B cell (primary cell): Measurements from ENCODE around the gene PRKRIP1. TPM values are rescaled to one million over a fixed set of nuclear protein-coding genes. Genes with fewer than 3 reads are reported as not detected.

Experiments
- ATAC-seq: fragments of 200-7000 bp; cut with Tn5 transposase; one replicate; pipeline ENCODE4 v1.10.0; 2021; ENCODE audit warnings: low read depth, mild to moderate bottlenecking, moderate number of reproducible peaks, moderate library complexity
- CTCF ChIA-PET: fragments of 350-600 bp; sonication (Branson Sonifier 250); formaldehyde crosslinking; loops from one replicate; lab custom pipeline; 2021; ENCODE audit warnings: antibody characterized with exemption, inconsistent platforms; lab: Charles Lee
- POLR2A ChIA-PET: fragments of 350-600 bp; sonication (Branson Sonifier 250); formaldehyde crosslinking; loops from one replicate; lab custom pipeline; 2021; ENCODE audit warnings: antibody characterized with exemption; lab: Charles Lee
- DNase-seq: peaks from one replicate; pipeline ENCODE4 v3.0.0; 2013
- H2AFZ ChIP-seq: 2 replicates; pipeline ENCODE4 v1.6.1; 2012; ENCODE audit warnings: mild to moderate bottlenecking, low read depth, low read length; ENCODE audit not compliant: insufficient read depth, poor library complexity, severe bottlenecking
- H3K27ac ChIP-seq, 2 donors: 1 replicate in 1 of 2; 2 replicates in 1 of 2; pipeline ENCODE4 v1.5.1; 2012 to 2013; ENCODE audit warnings: low read length in 2 of 2, mild to moderate bottlenecking in 2 of 2, moderate library complexity in 1 of 2
- H3K27me3 ChIP-seq, 4 experiments: fragments of 200-600 bp in 1 of 4; sonication (generic) in 1 of 4; replicated peaks in 1 of 4; 1 replicate in 2 of 4; 2 replicates in 2 of 4; pipeline versions ENCODE4 v1.6.1 to v1.7.0; 2013 to 2016; ENCODE audit warnings: low read length in 3 of 4, mild to moderate bottlenecking in 2 of 4, mixed read lengths in 1 of 4, moderate library complexity in 1 of 4; ENCODE audit not compliant: insufficient read depth in 4 of 4, control insufficient read depth in 3 of 4; ENCODE audit errors: control extremely low read depth in 1 of 4
- H3K36me3 ChIP-seq, 2 experiments: replicated peaks in 1 of 2; 1 replicate in 1 of 2; 2 replicates in 1 of 2; pipeline versions ENCODE4 v1.6.1 to v1.7.1; 2013; ENCODE audit warnings: low read length in 1 of 2; ENCODE audit not compliant: insufficient read depth in 2 of 2, control insufficient read depth in 1 of 2; ENCODE audit errors: control extremely low read depth in 1 of 2, extremely low read depth in 1 of 2
- H3K4me1 ChIP-seq, 2 donors: fragments of 200-600 bp in 1 of 2; sonication (generic) in 1 of 2; 1 replicate in 1 of 2; 2 replicates in 1 of 2; pipeline versions ENCODE4 v1.5.1 to v1.6.1; 2013 to 2017; ENCODE audit warnings: low read length in 2 of 2; ENCODE audit not compliant: control insufficient read depth in 2 of 2, insufficient read depth in 2 of 2
- H3K4me2 ChIP-seq: replicated peaks from 2 replicates; pipeline ENCODE3; 2012; ENCODE audit warnings: mild to moderate bottlenecking, low read depth, low read length; ENCODE audit not compliant: poor library complexity, severe bottlenecking
- H3K4me3 ChIP-seq, 5 experiments: fragments of 200-600 bp in 1 of 5; sonication (generic) in 1 of 5; 1 replicate in 3 of 5; 2 replicates in 2 of 5; pipeline versions ENCODE4 v1.5.1 to v1.7.0; 2011 to 2016; ENCODE audit warnings: low read length in 4 of 5, mild to moderate bottlenecking in 4 of 5, low read depth in 2 of 5, control low read depth in 1 of 5, moderate library complexity in 1 of 5; ENCODE audit not compliant: insufficient read depth in 1 of 5; ENCODE audit errors: control extremely low read depth in 1 of 5, extremely low read depth in 1 of 5
- H3K79me2 ChIP-seq: fragments of 200-600 bp; sonication (generic); one replicate; pipeline ENCODE4 v1.6.0; 2016; ENCODE audit warnings: low read length; ENCODE audit not compliant: control insufficient read depth, insufficient read depth
- H3K9ac ChIP-seq: fragments of 200-600 bp; sonication (generic); 2 replicates; pipeline ENCODE4 v1.6.1; 2017; ENCODE audit warnings: mild to moderate bottlenecking, low read length, moderate library complexity
- H3K9me3 ChIP-seq, 3 donors: one replicate each; pipeline versions ENCODE4 v1.6.1 to v1.7.1; 2013; ENCODE audit warnings: low read length in 2 of 3; ENCODE audit not compliant: control insufficient read depth in 2 of 3, insufficient read depth in 1 of 3; ENCODE audit errors: control extremely low read depth in 1 of 3
- H4K20me1 ChIP-seq: 2 replicates; pipeline ENCODE4 v1.6.0; 2012; ENCODE audit warnings: mild to moderate bottlenecking, low read length; ENCODE audit not compliant: insufficient read depth, control insufficient read depth, poor library complexity, severe bottlenecking
- H3K27ac Mint-ChIP-seq: one replicate; pipeline ENCODE4 v1.8.0; 2021; ENCODE audit warnings: mixed read lengths
- H3K27me3 Mint-ChIP-seq: one replicate; pipeline ENCODE4 v1.8.0; 2021; ENCODE audit warnings: mixed read lengths
- H3K4me1 Mint-ChIP-seq: one replicate; pipeline ENCODE4 v1.8.0; 2021; ENCODE audit warnings: mixed read lengths
- H3K4me3 Mint-ChIP-seq: one replicate; pipeline ENCODE4 v1.8.0; 2021; ENCODE audit warnings: mixed read lengths
- H3K9me3 Mint-ChIP-seq: one replicate; pipeline ENCODE4 v1.8.0; 2022; ENCODE audit warnings: mixed read lengths; ENCODE audit not compliant: insufficient read depth
- CTCF ChIP-seq: fragments of 200-600 bp; IDR thresholded peaks from one replicate; pipeline ENCODE4 v1.8.0; 2022; ENCODE audit warnings: antibody characterized with exemption, mild to moderate bottlenecking
- EZH2 ChIP-seq: IDR thresholded peaks from 2 replicates; pipeline ENCODE4 v1.6.1; 2012; ENCODE audit warnings: borderline replicate concordance, low read depth, mild to moderate bottlenecking, moderate library complexity, low read length; ENCODE audit not compliant: insufficient read depth, poor library complexity, severe bottlenecking
- WGBS: methylation state at CpG from one replicate; pipeline ENCODE4 v1.1.5; 2013; ENCODE audit warnings: missing lambda C conversion rate; ENCODE audit not compliant: insufficient coverage; 5-methylcytosine and 5-hydroxymethylcytosine counted together
- intact Hi-C: fragments of 100-400 bp; cut with micrococcal nuclease; formaldehyde crosslinking; loops from one replicate; pipeline ENCODE4 v1.10.0; 2022
- polyA plus RNA-seq: library from polyadenylated mRNA; depleted of rRNA; stranded (reverse); fragments of >200 nt; gene quantifications from 2 replicates; pipeline ENCODE4 v1.2.3, GENCODE V29; 2012
- total RNA-seq, 2 donors: library from RNA; stranded (reverse); fragments of 120-200 nt in 1 of 2; gene quantifications; 1 replicate in 1 of 2; 2 replicates in 1 of 2; pipeline versions ENCODE4 v1.2.3 to v1.2.4, GENCODE V29; 2013 to 2022

The PRKRIP1 gene
- total and polyA plus RNA-seq, 2 donors (not counting 1 experiment from before 2014, with no cell fraction given): 57.1 to 59.1 TPM

GRCh38 chr7:102466097-102466496 lies 69.9 kb downstream of the PRKRIP1 start:
- Histone ChIP-seq H2AFZ (no peak overlapping the region), H3K9ac (peak overlapping the region; percentile 88), H3K4me3 (peak overlapping the region in 1 of 5 experiments; percentile 99), H3K4me1 (peaks cover 19 to 31% of the 10 kb centered on the region in 2 donors), H3K9me3 (no peaks in the 10 kb centered on the region), H3K79me2 (peaks cover 64% of the 10 kb centered on the region), H3K36me3 (peaks cover 0 to 23% of the 10 kb centered on the region in 2 experiments), H3K27ac (no peak overlapping the region), H3K27me3 (no peaks in the 10 kb centered on the region), H4K20me1 (peaks cover 6% of the 10 kb centered on the region), H3K4me2 (peak overlapping the region; percentile 95)
- Mint-ChIP-seq H3K4me3 (peak overlapping the region; percentile 91), H3K9me3 (no peaks in the 10 kb centered on the region), H3K27ac (no peak overlapping the region), H3K4me1 (peaks cover 27% of the 10 kb centered on the region), H3K27me3 (no peaks in the 10 kb centered on the region)
- WGBS: 92% methylated on average over 6 of the region's 7 CpGs
- ATAC-seq (no peak), DNase-seq (no peak)
- ChIA-PET POLR2A (interaction anchor here (1.3 to 1.9 kb wide), 2 partner anchors 32 to 54 kb away, joined by 3 to 5 read pairs; no protein-coding TSS in a partner anchor), CTCF (interaction anchor here (0.5 to 6.3 kb wide), 3 partner anchors 61 to 1317 kb away, joined by 4 to 45 read pairs (median 6); partner anchors contain the start of gene PRKRIP1)
- intact Hi-C loops: no loop called here
- TF ChIP-seq EZH2 (no peak), CTCF (no peak)
